T follicular helper cell (primary cell): ENCODE results near the gene FAM135A.
"Not testable (repeated sequence)": the region's sequence is repeated elsewhere in the genome, so short reads cannot be mapped to it uniquely, and the experiment has no call there.

Source experiments
- DNase-seq: peaks from one replicate; pipeline ENCODE4 v3.0.0-alpha.2; 2020; ENCODE audit warnings: low read depth

Gene FAM135A

DNA sequence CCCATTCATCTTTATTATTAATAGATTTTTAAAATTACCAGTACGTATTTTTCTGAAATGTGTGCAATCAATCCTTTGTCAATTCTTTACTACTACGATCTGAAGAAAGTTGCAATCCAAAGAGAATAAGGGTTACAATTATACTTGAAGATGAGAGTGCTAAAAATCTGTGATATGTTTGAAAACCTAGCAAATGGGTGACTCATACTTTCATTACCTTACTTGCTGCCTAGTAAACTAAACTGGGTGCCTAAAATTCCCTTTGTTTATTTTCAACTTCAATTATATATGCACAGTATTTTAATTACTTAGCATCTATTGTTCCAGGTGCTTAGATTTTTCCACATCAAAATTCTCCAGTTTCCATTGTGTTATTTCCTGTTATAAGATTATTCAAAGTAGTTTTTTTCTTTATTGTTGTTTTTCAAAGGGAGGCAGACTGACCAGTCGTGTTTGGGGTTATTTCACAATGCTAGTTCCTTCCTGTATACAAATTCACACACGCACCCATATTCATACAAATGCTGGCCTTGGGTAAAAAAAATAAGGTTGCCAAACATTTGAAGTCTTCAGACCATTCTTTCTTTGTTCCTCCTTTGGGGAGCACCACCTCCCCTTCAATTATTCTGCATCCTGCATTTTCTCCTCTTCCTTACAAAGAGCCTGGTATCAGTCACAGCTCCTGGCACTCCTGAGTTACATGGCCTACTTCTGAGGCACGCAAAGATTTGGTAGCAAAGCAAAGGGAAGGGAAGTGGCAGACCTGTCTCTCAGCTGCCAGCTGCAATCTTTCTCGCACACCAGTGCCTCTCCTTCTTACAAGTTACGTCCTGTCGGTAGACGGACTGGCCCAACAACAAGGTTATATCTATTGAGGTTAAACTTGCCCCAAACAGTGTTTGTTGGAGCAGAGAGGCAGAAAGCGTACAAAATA is 16.2 kb upstream of the FAM135A start:
- DNase-seq: no peak

- DNase-seq: no peak
Measured at GRCh38 chr6:70398783-70399728, 14.3 kb upstream of the FAM135A start.

DNA sequence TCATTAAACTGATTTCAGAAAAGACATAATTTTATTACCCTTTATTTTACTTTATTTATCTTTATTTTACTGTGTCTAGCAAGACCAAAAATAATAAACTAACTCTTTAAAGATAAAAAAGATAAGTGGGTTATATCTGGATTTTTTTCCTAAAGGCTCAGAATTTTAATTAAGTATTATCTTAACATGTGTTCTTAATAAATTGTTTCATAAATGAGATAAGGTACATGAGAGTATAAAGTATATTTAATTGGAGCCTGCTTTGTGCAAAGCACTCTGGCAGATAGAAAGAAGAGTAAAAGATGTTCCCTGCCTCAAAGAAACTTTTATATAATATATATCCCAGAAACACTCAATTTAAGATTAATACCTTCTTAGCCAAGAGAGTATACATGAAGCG is 8.7 kb upstream of the FAM135A start:
- no peak for DNase-seq

- DNase-seq: no peak
Measured at GRCh38 chr6:70409216-70409615, 4.1 kb upstream of the FAM135A start.

GRCh38 chr6:70411542-70412251 is 1.6 kb upstream of the FAM135A start:
- no peak for DNase-seq

DNA sequence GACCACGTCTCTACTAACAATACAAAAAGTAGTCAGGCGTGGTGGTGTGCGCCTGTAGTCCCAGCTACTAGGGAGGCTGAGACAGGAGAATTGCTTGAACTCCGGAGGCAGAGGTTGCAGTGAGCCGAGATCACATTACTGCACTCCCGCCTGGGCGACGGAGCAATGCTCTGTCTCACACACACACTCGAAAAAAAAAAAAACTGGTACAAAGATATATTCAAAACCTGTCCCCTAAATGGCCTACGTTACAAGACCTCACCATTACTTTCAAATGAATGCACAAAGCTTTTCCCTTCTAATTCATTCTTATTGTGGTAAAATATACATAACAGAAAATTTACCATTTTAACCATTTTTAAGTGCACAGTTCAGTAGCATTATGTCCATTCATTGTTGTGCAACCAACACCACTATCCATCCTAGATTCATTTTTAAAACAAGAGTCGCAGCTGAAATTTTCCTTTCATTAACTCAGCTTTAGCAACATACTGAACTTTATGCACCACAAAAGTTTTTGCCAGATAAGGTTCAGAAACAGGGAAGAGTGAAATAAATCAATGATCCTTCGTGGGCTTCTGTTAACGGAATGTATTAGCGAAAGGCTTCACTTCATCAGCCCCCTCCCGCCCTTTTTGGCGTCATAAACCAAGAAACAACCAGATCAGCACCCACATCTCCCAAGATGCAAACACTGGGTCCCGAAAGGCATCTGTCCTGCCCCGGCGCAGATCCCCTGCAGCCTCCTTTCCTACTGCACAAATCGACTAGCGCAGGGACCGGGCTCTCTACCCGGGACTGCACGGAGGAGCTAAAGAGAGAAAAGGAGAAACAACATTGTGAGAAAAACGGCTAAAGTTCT is 825 bp upstream of the FAM135A start:
- DNase-seq: no peak

DNA sequence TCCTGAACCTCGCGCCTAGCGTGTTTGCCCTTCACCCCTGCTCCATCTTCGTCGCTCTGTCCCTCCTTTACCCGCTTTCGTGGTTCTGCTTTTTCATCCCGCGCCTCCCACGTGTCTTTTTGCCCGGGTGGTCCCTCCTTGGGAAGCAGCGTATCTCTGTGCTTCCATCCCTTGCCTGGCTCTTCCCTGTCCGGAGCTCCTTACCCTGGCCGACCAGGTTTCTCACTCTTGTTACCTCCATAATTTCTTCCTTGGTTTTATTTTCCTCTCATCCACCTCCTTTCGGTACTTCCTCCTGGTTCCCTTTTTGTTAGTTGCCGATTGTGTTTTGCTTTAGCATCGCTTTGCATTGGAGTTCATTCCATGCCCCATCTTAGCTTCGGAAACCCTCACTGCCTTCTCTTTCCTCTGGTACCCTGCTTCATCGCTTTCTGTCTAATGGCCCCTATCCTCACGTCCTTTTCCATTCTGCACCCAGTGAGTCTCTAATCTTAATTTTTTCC is 735 bp downstream of the FAM135A start:
- DNase-seq: no peak

DNA sequence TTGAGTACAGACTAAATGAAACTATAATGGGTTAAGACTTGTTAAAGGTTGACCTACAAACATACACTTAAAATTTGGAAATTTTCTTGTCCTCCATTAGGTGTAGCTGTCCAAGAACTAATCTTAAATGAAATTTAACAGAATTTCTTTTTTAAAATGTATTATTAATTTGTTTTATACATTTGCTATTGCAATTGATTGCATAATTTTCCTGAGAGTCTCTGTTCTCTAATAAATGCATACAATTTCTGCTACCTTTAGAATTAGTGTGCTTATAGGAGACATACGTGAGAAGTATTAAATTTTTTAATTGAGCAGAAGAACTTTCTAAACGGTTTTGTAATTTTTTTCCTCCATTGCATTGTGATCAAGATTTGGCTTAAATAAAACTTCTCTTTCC is 1.5 kb downstream of the FAM135A start:
- no peak for DNase-seq

DNA sequence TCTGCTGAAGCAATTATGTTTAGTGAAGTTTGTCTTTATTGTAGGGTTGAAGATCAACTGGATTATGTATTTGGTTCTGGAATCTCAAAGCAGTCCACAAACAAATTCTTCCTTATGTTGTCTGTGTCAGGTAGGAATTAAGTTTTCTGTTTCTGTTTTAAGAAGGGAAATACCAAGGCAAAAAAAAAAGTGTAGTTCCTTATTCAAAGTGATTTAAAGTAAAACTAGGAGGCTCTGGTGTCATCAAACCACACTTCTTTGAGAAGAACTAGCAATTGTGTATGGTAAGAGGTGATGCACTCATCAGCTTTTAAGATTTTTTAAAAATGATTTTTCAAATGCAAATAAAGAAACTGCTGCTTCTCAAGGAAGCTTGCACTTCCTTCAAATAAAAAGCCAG is 1.9 kb downstream of the FAM135A start:
- DNase-seq: no peak

DNA sequence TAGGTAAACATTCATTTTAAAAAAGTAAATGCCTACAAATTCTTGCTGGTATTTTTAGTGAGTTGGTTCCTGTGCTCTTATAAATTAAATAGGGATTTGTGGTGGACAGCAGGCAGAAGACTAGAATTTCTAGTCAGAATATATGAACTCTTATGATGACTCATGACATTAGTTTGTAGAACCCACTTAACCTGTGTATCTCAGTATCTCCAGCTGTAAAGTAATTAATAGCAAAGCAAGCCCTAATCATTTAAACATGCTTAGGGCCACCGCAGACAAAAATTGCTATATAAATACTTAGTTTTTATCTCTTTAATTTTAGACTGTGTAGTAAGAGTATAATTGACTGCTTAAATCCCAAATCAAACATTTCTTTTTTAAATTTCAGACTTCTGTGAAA is 2.4 kb downstream of the FAM135A start:
- no peak for DNase-seq

DNA sequence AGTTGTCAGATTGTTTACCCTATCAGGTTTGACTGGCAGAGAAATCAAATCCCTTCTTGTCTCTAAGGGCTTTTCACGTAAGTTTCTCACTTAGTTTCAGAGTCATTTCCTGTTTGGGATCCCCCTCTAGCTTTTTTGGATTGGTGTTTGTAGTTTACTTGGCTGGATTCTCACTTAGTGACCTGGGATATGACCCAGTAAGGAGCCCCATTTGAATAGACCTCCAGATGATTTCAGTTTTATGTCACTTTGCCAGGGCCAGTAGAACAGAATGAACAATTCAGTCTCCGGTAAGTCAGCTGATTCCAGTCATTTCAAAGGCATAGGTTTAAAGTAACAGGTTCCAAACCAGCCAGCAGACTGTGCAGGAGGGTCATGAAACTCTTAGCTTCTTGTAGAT is 8.2 kb downstream of the FAM135A start:
- DNase-seq: no peak

- DNase-seq: no peak
Measured at GRCh38 chr6:70423189-70424134, 10.2 kb downstream of the FAM135A start.

DNA sequence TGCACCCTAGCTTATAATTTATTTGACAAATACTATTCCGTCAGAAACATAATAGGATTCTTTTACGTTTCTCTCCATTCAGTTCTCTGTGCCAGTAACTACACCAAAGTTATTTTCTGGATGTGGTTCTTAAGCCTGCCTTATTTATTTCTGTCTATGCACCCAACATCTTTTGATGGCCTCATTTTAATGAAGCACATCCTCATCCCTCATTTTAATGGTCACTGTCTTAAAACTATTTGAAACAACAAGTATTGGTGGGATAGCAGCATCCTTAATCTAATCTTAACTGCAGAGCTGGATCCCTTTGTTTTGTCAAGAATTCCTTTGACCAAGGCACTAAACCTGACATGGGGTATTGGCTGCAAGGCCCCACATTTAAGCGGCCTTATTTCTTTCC is 11.0 kb downstream of the FAM135A start:
- DNase-seq: no peak

DNA sequence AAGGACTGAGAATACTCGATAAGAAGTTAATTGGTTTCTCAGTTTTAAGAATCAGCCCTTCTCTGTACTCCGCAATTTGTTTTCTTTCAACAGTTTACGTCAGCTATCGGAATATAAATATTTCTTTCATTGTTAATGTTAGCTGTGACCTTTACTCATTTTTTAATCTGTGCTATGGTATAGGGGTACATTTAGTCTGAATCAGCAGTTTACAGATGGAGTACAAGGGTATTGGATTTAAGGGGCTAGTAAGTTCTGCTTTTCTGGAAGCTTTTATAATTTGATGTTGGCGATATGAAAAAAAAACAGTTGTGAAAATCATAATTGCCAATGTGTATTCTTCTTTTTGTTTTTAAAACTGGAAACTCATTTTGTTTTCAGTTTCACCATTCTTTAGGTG is 23.0 kb downstream of the FAM135A start:
- DNase-seq: no peak

- DNase-seq: no peak
Measured at GRCh38 chr6:70445001-70445400, 31.7 kb downstream of the FAM135A start.

DNA sequence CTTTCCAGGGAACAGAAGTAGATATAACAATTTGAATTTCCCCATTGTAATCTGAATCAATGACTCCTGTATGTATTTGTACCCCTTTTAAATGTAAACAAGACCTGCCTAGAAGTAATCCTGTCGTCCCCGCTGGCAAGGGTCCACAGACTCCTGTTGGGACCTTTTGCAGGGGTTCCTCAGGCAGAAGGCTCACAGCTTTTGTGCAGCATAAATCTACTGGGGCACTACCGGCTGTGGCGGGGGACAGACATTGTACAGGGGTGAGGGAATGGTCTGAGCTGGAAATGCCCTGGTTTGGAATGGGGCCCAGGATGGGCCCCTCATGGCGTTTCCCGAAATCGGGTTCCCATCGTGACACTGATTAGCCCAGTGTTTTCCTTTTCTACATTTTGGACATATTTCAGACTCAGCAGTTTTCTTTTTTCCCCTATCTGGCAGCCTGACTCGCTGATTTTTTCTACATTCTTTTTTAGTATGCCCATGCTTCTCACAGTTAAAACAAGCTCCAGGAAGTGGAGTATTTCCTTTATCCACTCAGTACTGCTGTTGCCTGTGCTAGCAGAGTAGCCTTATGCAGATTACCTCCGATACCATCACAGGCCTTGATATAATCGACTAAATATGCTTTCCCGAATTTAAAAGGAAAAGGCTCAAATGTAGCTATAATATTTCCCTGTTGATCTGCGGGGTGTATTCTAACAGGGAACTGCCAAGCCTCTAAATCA is 34.2 kb downstream of the FAM135A start:
- DNase-seq: not testable (repeated sequence)

DNA sequence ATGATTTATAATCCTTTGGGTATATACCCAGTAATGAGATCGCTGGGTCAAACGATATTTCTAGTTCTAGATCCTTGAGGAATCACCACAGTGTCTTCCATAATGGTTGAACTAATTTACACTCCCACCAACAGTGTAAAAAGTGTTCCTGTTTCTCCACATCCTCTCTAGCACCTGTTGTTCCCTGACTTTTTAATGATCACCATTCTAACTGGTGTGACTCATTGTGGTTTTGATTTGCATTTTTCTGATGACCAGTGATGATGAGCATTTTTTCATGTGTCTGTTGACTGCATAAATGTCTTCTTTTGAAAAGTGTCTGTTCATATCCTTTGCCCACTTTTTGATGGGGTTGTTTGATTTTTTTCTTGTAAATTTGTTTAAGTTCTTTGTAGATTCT is 40.6 kb downstream of the FAM135A start:
- DNase-seq: not testable (repeated sequence)

DNA sequence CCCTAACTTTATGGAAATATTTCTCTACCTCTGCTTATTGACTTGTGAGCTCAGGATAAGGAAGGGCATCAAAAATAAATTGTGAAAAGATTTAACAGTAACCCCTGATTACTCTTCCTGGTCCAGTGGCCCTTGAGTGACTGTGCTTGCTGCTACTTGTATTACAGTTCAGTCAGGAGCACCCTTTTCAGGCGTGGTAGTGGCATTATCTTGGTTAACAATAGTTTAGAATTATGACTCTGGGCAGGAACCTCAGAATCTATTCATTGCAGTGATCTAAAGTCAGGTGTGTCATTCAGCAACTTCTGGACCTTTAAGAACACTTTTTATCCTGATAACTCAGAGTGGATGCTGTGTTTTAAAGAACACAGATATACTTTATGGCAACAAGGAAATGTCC is 43.4 kb downstream of the FAM135A start:
- no peak for DNase-seq

GRCh38 chr6:70459235-70459634 is 45.9 kb downstream of the FAM135A start:
- DNase-seq: no peak
